SU-DHL-6 (cell line): ENCODE data around the gene LINGO1.

ENCODE experiments used
- EZH2phosphoT487 ChIP-seq: fragments of 200-600 bp; sonication (generic), shearing (Covaris generic); conservative IDR thresholded peaks from 2 replicates; pipeline ENCODE4 v1.6.1; 2018; ENCODE audit warnings: mild to moderate bottlenecking, antibody characterized with exemption, low read length, moderate library complexity, mixed read lengths
- TF ChIP-seq, protein P1 (sequence below): fragments of 200-600 bp; sonication (generic); IDR thresholded peaks from one replicate; pipeline ENCODE4 v1.5.1; 2017; ENCODE audit warnings: antibody characterized with exemption, mild to moderate bottlenecking, low read length, moderate library complexity; ENCODE audit not compliant: insufficient read depth, poor library complexity, severe bottlenecking

DNA sequence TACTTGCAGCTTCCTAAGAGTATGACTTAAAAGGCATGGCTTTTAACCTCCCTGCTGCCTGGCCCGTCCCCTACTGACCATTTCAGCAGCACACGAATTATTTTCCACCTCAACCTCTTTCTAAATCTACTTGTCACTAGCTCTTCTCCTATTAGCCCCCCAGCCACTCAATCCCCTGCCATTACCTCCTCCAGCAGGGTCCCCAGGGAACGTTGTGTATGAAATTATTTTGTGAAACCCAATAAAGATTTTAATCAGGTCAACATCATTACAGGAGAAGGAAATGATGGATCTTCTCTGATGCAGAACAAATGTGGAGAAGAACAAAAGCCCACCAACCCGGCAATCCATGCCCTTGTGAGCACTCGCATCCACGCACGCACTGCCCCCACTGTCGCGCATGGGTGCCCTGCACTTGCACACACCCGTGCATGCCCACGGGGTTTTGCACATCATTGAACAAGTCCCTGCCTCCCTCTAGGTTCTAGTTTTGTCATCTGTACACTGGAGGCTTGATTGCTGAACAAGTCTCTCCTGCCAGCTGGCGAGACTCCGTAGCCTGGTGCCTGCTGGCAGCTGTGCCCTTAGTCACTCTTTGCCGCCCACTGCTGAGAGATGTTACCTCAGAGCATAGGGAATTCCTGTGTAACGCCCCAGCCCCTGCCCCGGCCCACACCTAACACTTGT is 51.6 kb downstream of the LINGO1 start:
- TF ChIP-seq, protein P1, sequence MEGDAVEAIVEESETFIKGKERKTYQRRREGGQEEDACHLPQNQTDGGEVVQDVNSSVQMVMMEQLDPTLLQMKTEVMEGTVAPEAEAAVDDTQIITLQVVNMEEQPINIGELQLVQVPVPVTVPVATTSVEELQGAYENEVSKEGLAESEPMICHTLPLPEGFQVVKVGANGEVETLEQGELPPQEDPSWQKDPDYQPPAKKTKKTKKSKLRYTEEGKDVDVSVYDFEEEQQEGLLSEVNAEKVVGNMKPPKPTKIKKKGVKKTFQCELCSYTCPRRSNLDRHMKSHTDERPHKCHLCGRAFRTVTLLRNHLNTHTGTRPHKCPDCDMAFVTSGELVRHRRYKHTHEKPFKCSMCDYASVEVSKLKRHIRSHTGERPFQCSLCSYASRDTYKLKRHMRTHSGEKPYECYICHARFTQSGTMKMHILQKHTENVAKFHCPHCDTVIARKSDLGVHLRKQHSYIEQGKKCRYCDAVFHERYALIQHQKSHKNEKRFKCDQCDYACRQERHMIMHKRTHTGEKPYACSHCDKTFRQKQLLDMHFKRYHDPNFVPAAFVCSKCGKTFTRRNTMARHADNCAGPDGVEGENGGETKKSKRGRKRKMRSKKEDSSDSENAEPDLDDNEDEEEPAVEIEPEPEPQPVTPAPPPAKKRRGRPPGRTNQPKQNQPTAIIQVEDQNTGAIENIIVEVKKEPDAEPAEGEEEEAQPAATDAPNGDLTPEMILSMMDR: no peak
- no peak for TF ChIP-seq EZH2phosphoT487
